ENCODE data around the gene TMEM131.
"Not testable (repeated sequence)": the region's sequence is repeated elsewhere in the genome, so short reads cannot be mapped to it uniquely, and the experiment has no call there.

Gene TMEM131

DNA sequence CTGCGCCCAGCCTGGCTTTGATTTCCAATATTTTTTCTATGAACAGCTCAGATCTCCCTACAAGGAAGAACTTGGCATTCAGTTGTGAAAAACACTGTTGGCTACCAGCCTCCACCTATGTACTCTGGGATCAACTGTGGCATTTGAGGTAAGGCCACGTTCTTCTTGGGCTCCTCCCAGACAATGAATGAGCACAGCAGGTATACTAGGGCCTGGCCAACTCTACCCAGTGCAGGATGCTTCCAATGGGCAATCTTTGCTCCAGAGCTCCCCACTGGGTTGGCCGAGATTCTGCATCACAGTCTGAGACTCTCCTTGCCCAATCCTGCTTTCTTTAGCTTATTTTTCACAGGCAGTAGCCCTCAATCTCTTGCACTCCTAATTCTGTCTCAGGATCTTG lies 75.9 kb downstream of the TMEM131 start:
- no peak for DNase-seq (ENCODE audit: low read depth in 1 of 2, low spot score in 1 of 2)
- Histone ChIP-seq H3K27ac (replicated peaks) (no peak overlapping the region), H3K27me3 (ENCODE audit: insufficient read depth, poor library complexity, severe bottlenecking) (no peaks in the 10 kb centered on the region), H3K4me3 (replicated peaks; ENCODE audit: insufficient read depth, low read length) (no peak overlapping the region)
- no peak for TF ChIP-seq POLR2AphosphoS5 (IDR thresholded peaks at IDR 0.05; ENCODE audit: low read depth)
- no peak for TF ChIP-seq CTCF (IDR thresholded peaks at IDR 0.05; ENCODE audit: insufficient read depth, low read length)
- no peak for TF ChIP-seq GABPA (IDR thresholded peaks at IDR 0.05; ENCODE audit: low read depth)

DNA sequence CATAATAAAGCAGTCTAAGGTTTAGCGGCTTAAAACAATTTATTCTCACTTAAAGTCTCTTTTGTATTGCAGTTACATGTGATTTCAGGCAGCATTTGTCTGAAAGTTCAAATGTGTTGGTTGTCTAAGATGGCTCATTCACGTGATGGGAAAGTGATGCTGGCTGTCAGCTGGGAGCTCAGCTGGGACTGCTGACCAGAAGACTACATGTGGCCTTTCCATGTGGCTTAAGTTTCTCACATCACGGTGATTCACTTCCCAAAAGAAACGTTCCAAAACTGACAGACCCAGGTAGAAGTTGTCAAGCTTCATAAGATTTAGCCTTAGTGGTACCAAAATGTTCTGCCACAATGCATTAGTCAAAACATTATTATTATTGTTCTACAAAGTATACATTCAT lies 76.9 kb downstream of the TMEM131 start:
- Histone ChIP-seq H3K27ac (replicated peaks) (no peak overlapping the region), H3K27me3 (ENCODE audit: insufficient read depth, poor library complexity, severe bottlenecking) (no peaks in the 10 kb centered on the region), H3K4me3 (replicated peaks; ENCODE audit: insufficient read depth, low read length) (no peak overlapping the region)
- DNase-seq (ENCODE audit: low read depth in 1 of 2, low spot score in 1 of 2), result no peak
- TF ChIP-seq SPI1 (IDR thresholded peaks at IDR 0.05; ENCODE audit: borderline replicate concordance, low read depth) (no peak), GABPA (IDR thresholded peaks at IDR 0.05; ENCODE audit: low read depth) (no peak), REST (IDR thresholded peaks at IDR 0.05; ENCODE audit: insufficient replicate concordance, low read depth) (no peak), POLR2AphosphoS5 (IDR thresholded peaks at IDR 0.05; ENCODE audit: low read depth) (no peak), CTCF (IDR thresholded peaks at IDR 0.05; ENCODE audit: insufficient read depth, low read length) (no peak)

DNA sequence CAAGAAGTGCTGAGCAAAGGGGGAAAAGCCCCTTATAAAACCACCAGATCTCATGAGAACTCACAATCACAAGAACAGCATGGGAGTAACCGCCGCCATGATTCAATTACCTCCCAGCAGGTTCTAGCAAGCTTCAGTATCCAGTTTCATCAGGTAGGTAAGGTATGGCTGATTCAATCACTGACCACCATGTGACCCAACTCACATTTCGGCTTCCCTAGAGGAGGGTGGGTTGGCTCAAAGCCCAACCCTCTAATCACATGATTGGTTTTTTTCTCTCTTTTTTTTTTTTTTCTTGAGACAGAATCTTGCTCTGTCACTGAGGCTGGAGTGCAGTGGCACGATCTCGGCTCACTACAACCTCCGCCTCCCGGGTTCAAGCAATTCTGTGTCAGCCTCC lies 78.1 kb downstream of the TMEM131 start:
- H3K27ac ChIP-seq (replicated peaks); DNase-seq (ENCODE audit: low read depth in 1 of 2, low spot score in 1 of 2); H3K27me3 ChIP-seq (ENCODE audit: insufficient read depth, poor library complexity, severe bottlenecking); H3K4me3 ChIP-seq (replicated peaks; ENCODE audit: insufficient read depth, low read length): not testable (repeated sequence)

DNA sequence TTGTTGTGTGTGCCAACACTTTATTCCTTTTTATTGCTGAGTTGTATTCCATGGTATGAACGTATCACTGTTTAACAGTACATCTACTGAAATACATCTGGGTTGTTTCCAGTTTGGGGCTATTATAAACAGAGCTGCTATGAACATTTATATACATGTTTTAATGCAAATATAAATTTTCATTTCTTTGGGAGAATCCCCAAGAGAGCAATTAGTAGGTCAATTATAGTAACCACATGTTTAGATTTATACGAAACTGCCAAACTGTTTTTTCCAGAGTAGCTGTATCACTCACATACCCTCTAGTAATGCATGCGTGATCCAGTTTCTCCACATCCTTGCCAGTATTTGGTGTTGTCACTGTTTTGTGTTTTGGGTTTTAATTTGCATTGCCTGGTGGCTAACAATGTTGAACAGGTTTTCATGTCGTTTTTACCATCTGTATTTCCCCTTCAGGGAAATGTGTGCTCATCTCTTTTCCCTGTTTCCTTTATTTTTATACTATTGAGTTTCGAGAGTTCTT lies 81.0 kb downstream of the TMEM131 start:
- Histone ChIP-seq H3K27me3 (ENCODE audit: insufficient read depth, poor library complexity, severe bottlenecking) (no peaks in the 10 kb centered on the region), H3K4me3 (replicated peaks; ENCODE audit: insufficient read depth, low read length) (no peak overlapping the region), H3K27ac (replicated peaks) (no peak overlapping the region)
- TF ChIP-seq SPI1 (IDR thresholded peaks at IDR 0.05; ENCODE audit: borderline replicate concordance, low read depth) (no peak), CTCF (IDR thresholded peaks at IDR 0.05; ENCODE audit: insufficient read depth, low read length) (no peak), REST (IDR thresholded peaks at IDR 0.05; ENCODE audit: insufficient replicate concordance, low read depth) (no peak), POLR2AphosphoS5 (IDR thresholded peaks at IDR 0.05; ENCODE audit: low read depth) (no peak), GABPA (IDR thresholded peaks at IDR 0.05; ENCODE audit: low read depth) (no peak)
- no peak for DNase-seq (ENCODE audit: low read depth in 1 of 2, low spot score in 1 of 2)

Measured in HL-60 (cell line).